DMS79 (cell line): ENCODE measurements around the gene CTAGE8.
"Not testable (repeated sequence)": the region's sequence is repeated elsewhere in the genome, so short reads cannot be mapped to it uniquely, and the experiment has no call there.

Source experiments
- DNase-seq: peaks from one replicate; lab custom pipeline; 2025; lab: John Stamatoyannopoulos, UW

CTAGE8 gene

GRCh38 chr7:144269188-144269587, at the start of gene CTAGE8:
CTAGE8 (minus strand) TSS chr7:144269288; CDS start chr7:144269250, 38 bp downstream.
- not testable (repeated sequence) for DNase-seq

- not testable (repeated sequence) for DNase-seq
Observed at GRCh38 chr7:144317537-144317936, 48.4 kb upstream of the CTAGE8 start.

GRCh38 chr7:144311872-144312469, 42.9 kb upstream of the CTAGE8 start, which contains the start of gene OR2A1:
OR2A1 (plus strand) TSS chr7:144312419; CDS start chr7:144318125, 5,706 bp downstream.
- not testable (repeated sequence) for DNase-seq

GRCh38 chr7:144311218-144311617, 42.1 kb upstream of the CTAGE8 start:
- not testable (repeated sequence) for DNase-seq

GRCh38 chr7:144309702-144310101, 40.6 kb upstream of the CTAGE8 start:
- DNase-seq: not testable (repeated sequence)

GRCh38 chr7:144305156-144305555, 36.1 kb upstream of the CTAGE8 start:
- not testable (repeated sequence) for DNase-seq

- DNase-seq: not testable (repeated sequence)
Observed at GRCh38 chr7:144303607-144304006, 34.5 kb upstream of the CTAGE8 start.

- DNase-seq: not testable (repeated sequence)
Observed at GRCh38 chr7:144302578-144303303, 33.7 kb upstream of the CTAGE8 start.

- DNase-seq: not testable (repeated sequence)
Observed at GRCh38 chr7:144293794-144294499, 24.9 kb upstream of the CTAGE8 start.

- DNase-seq: not testable (repeated sequence)
Observed at GRCh38 chr7:144292384-144293161, 23.5 kb upstream of the CTAGE8 start.

- not testable (repeated sequence) for DNase-seq
Observed at GRCh38 chr7:144291607-144292006, 22.5 kb upstream of the CTAGE8 start.

GRCh38 chr7:144287171-144287784, 18.2 kb upstream of the CTAGE8 start:
- not testable (repeated sequence) for DNase-seq

GRCh38 chr7:144283716-144284115, 14.6 kb upstream of the CTAGE8 start:
- not testable (repeated sequence) for DNase-seq

- DNase-seq: not testable (repeated sequence)
Observed at GRCh38 chr7:144282490-144282889, 13.4 kb upstream of the CTAGE8 start.

GRCh38 chr7:144281981-144282380, 12.9 kb upstream of the CTAGE8 start:
- DNase-seq: not testable (repeated sequence)

- DNase-seq: not testable (repeated sequence)
Observed at GRCh38 chr7:144280010-144280409, 10.9 kb upstream of the CTAGE8 start.

- not testable (repeated sequence) for DNase-seq
Observed at GRCh38 chr7:144275281-144275680, 6.2 kb upstream of the CTAGE8 start.

GRCh38 chr7:144264692-144265091, 4.4 kb downstream of the CTAGE8 start, which contains the start of gene OR2A7:
OR2A7 (minus strand) TSS chr7:144264792; CDS start chr7:144259628, 5,164 bp downstream.
- DNase-seq: not testable (repeated sequence)

- not testable (repeated sequence) for DNase-seq
Observed at GRCh38 chr7:144262128-144262527, 7.0 kb downstream of the CTAGE8 start.

GRCh38 chr7:144259067-144259466, 10.0 kb downstream of the CTAGE8 start:
- DNase-seq: not testable (repeated sequence)

GRCh38 chr7:144256112-144256511, 13.0 kb downstream of the CTAGE8 start:
- DNase-seq: no peak
